Activated T-helper 2 cell treated with anti-CD3 and anti-CD28 coated beads, Interferon-gamma antibody, Interleukin-2, Interleukin-4, amounts not matched to agents 10 μg/mL and 5 μg/mL and 100 μg/mL, durations not matched to agents 14 hours and 24 hours and 36 hours (primary cell): ENCODE measurements around the gene AIFM3. TPM values are rescaled to one million over a fixed set of nuclear protein-coding genes. Genes with fewer than 3 reads are reported as not detected.

ENCODE experiments used
- DNase-seq: peaks from one replicate; pipeline ENCODE4 v3.0.0; 2021; ENCODE audit warnings: low spot score
- H3K27ac Mint-ChIP-seq: one replicate; pipeline ENCODE4 v1.8.0; 2021; ENCODE audit warnings: mixed read lengths
- H3K27me3 Mint-ChIP-seq: one replicate; pipeline ENCODE4 v1.8.0; 2021; ENCODE audit warnings: low read depth, mixed read lengths
- H3K36me3 Mint-ChIP-seq: one replicate; pipeline ENCODE4 v1.8.0; 2021; ENCODE audit warnings: low read depth, mixed read lengths
- H3K4me1 Mint-ChIP-seq: one replicate; pipeline ENCODE4 v1.8.0; 2021; ENCODE audit warnings: low read depth, mixed read lengths
- H3K4me3 Mint-ChIP-seq: one replicate; pipeline ENCODE4 v1.8.0; 2021; ENCODE audit warnings: low read depth, mild to moderate bottlenecking, moderate library complexity, mixed read lengths
- H3K9me3 Mint-ChIP-seq: one replicate; pipeline ENCODE4 v1.8.0; 2021; ENCODE audit warnings: mixed read lengths
- intact Hi-C: fragments of 100-400 bp; cut with micrococcal nuclease; formaldehyde crosslinking; loops from one replicate; pipeline ENCODE4 v1.15.1; 2023
- total RNA-seq: library from RNA; stranded (reverse); gene quantifications from 2 replicates; pipeline ENCODE4 v1.2.3, GENCODE V29; 2022

Gene AIFM3
- total RNA-seq, 1 donor from 2014 or later, result 0.23 TPM

DNA sequence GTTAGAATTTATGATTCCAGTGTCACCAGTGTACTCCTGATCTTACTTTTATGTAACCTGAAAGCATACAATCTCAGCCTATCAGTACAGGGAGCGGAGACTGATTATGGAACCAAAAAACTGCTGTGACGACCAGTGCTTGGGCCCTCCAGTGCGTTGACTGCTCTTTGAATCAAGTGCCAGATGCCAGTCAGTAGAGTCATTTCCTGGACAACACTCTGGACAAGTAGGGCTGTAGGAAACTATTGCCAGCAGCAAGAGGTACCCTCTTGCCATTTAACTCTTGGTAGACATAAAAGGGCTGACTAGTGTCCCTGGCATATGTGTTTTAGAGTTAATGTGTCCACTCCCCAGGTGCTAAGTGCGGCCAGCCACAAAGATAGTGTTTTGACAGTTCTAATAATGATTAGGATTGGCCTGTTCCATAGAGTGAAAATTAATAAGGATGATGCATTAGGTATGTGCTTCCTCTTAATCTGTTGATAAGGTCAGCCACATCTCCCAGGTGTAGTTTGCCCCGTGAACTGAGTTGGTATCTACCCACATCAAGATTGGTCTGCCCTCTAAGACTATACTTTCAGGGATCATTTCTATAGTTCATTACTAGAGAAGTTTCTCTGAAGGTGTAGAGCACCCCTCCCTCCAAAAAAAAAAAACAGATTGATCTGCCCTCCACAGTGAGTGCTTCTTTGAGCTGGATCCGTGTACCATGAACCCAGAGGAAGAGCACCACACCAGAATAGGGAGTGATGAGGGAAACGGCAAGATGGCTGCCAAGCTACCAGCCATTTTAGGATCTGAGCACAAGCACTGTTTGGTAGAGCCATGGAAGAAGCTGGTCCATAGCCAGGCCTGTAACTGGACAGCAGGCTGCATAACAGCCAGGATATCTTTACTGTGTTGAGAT is 20.7 kb upstream of the AIFM3 start:
- intact Hi-C loops, result no loop called here
- no peaks in the 10 kb centered on the region for H3K9me3 Mint-ChIP-seq
- no peak overlapping the region for H3K27ac Mint-ChIP-seq
- no peak for DNase-seq
- H3K36me3 Mint-ChIP-seq, result peaks cover 61% of the 10 kb centered on the region
- H3K27me3 Mint-ChIP-seq, result no peaks in the 10 kb centered on the region
- H3K4me3 Mint-ChIP-seq, result no peak overlapping the region
- H3K4me1 Mint-ChIP-seq, result peaks cover 39% of the 10 kb centered on the region

GRCh38 chr22:20946991-20947390 is 20.1 kb upstream of the AIFM3 start:
- DNase-seq, result no peak
- Mint-ChIP-seq H3K4me1 (peaks cover 39% of the 10 kb centered on the region), H3K27me3 (no peaks in the 10 kb centered on the region), H3K27ac (no peak overlapping the region), H3K4me3 (no peak overlapping the region), H3K36me3 (peaks cover 58% of the 10 kb centered on the region), H3K9me3 (no peaks in the 10 kb centered on the region)
- intact Hi-C loops, result no loop called here

- no peak overlapping the region for H3K27ac Mint-ChIP-seq
- peaks cover 33% of the 10 kb centered on the region for H3K4me1 Mint-ChIP-seq
- peaks cover 60% of the 10 kb centered on the region for H3K36me3 Mint-ChIP-seq
- H3K27me3 Mint-ChIP-seq, result no peaks in the 10 kb centered on the region
- no peak overlapping the region for H3K4me3 Mint-ChIP-seq
- no peak for DNase-seq
- intact Hi-C loops, result no loop called here
- H3K9me3 Mint-ChIP-seq, result no peaks in the 10 kb centered on the region
Observed at GRCh38 chr22:20948450-20948849, 18.6 kb upstream of the AIFM3 start.

- Mint-ChIP-seq H3K36me3 (peaks cover 62% of the 10 kb centered on the region), H3K4me3 (no peak overlapping the region), H3K27ac (no peak overlapping the region), H3K4me1 (peaks cover 29% of the 10 kb centered on the region), H3K27me3 (no peaks in the 10 kb centered on the region), H3K9me3 (no peaks in the 10 kb centered on the region)
- intact Hi-C loops, result no loop called here
- DNase-seq, result no peak
Observed at GRCh38 chr22:20948989-20949388, 18.1 kb upstream of the AIFM3 start.

DNA sequence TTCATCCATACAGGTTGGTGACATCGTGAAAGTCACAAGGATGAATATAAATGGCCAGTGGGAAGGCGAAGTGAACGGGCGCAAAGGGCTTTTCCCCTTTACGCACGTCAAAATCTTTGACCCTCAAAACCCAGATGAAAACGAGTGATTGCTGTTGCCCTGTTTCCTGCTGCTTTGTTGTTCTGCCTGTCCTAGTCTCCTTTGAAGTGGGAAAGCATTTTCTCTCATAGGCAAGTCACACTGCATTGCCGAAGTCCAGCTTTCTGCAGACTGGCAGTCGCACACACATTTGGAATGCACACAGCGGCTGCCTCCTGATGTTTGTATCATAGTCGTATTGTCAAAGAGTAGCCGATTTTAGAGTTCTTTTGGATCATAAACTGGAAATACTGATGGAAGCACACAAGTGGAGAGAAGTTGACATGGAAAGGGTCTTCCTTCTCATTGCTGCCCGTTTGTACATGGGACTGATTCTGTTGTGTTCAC is 17.3 kb upstream of the AIFM3 start:
- Mint-ChIP-seq H3K4me1 (peaks cover 29% of the 10 kb centered on the region), H3K27ac (no peak overlapping the region), H3K27me3 (no peaks in the 10 kb centered on the region), H3K4me3 (no peak overlapping the region), H3K9me3 (no peaks in the 10 kb centered on the region), H3K36me3 (peaks cover 65% of the 10 kb centered on the region)
- DNase-seq, result no peak
- intact Hi-C loops, result no loop called here

DNA sequence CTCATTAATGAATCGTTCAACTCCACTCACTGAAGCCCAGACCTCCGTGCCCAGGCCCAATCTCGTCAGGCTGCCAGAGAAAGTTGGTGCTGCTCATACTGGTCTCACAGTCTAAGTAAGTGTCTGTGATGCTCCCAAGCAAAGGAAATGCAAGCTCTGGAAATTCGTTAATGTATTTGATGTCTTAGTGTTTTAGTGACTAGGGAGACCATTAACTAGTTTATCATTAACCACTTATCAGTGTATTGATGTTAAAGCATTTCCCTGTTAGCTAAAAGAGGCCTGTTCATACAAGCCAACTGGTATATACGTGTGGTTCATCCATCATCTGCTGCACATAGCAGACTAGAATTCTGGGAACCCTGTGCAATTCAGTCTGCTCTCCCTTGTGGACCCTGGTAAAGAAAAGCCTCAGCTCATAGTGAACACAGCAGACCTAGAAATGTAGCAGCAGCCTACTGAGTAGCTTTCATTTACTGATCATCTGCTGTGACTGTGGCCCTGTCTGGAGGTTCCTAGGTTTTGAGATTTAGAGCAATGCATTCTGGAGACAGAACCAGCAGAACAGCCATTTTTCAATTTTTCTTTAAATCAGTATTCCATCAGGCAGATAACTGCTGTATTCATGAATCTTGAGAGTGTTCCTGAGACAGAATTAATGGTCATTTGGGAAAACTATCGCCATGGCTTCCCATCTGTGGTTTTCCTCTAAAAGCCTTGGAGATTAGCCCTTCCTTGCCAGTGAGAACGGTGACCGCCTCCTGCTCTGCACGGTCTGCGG is 15.7 kb upstream of the AIFM3 start:
- H3K27me3 Mint-ChIP-seq, result peaks cover 2% of the 10 kb centered on the region
- intact Hi-C loops, result no loop called here

GRCh38 chr22:20951932-20952380 is 15.1 kb upstream of the AIFM3 start:
- DNase-seq, result no peak
- Mint-ChIP-seq H3K36me3 (peaks cover 51% of the 10 kb centered on the region), H3K27ac (no peak overlapping the region), H3K4me1 (peaks cover 16% of the 10 kb centered on the region), H3K27me3 (peaks cover 6% of the 10 kb centered on the region), H3K4me3 (no peak overlapping the region), H3K9me3 (no peaks in the 10 kb centered on the region)
- intact Hi-C loops, result no loop called here

More for the DNA sequence above, 15.7 kb upstream of the AIFM3 start:
- no peak for DNase-seq
- H3K9me3 Mint-ChIP-seq, result no peaks in the 10 kb centered on the region
- H3K27ac Mint-ChIP-seq, result no peak overlapping the region
- H3K36me3 Mint-ChIP-seq, result peaks cover 56% of the 10 kb centered on the region
- H3K4me1 Mint-ChIP-seq, result peaks cover 20% of the 10 kb centered on the region
- no peak overlapping the region for H3K4me3 Mint-ChIP-seq

DNA sequence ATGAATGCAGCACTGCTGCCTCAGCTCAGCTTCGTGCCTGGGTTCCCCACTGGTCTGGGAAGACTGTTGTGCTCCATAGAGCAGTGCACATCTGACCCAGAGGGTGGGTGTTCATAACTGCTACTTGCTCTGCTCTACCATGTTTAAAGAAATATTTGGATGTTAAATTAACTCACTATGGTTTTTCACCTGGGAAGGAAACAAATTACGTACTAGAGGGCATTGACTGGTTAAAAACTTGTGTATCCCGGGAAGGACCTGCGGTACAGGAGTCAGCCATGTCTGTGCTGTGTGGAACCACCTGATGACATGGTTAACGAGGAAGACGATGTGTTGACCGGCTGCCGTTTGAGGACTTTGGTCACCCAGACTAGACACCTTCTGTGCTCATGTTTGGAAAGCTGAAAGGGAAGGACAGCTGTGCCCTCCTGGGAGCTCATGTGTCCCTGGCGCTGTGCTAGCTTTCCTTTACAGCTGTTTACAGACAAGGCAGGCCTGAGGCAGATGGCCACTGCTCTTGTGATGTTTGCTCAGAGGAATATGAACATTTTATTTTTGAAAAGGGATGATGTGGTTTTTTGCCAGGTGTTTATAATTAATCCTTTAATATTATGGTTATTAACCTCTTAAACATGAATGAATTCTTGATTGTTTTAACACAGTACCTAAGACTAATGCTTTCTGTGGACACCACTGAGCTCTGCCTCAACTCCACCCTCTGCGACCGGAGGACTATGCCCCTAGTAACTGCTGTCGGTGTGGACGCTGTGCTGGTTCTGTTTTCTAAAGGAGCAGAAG is 14.3 kb upstream of the AIFM3 start:
- H3K27ac Mint-ChIP-seq, result no peak overlapping the region
- intact Hi-C loops, result no loop called here
- H3K4me1 Mint-ChIP-seq, result peaks cover 14% of the 10 kb centered on the region
- no peak overlapping the region for H3K4me3 Mint-ChIP-seq
- no peak for DNase-seq
- H3K9me3 Mint-ChIP-seq, result no peaks in the 10 kb centered on the region
- H3K27me3 Mint-ChIP-seq, result peaks cover 8% of the 10 kb centered on the region
- H3K36me3 Mint-ChIP-seq, result peaks cover 48% of the 10 kb centered on the region

GRCh38 chr22:20953342-20953608 is 13.8 kb upstream of the AIFM3 start:
- intact Hi-C loops, result no loop called here
- Mint-ChIP-seq H3K4me3 (no peak overlapping the region), H3K36me3 (peaks cover 42% of the 10 kb centered on the region)

GRCh38 chr22:20953668-20954500 is 13.2 kb upstream of the AIFM3 start:
- Mint-ChIP-seq H3K27ac (no peak overlapping the region), H3K9me3 (no peaks in the 10 kb centered on the region), H3K4me1 (peaks cover 11% of the 10 kb centered on the region), H3K36me3 (peaks cover 40% of the 10 kb centered on the region), H3K4me3 (no peak overlapping the region), H3K27me3 (peaks cover 16% of the 10 kb centered on the region)
- intact Hi-C loops, result no loop called here
- no peak for DNase-seq

More at GRCh38 chr22:20953342-20953608, 13.8 kb upstream of the AIFM3 start:
- no peak for DNase-seq
- H3K27ac Mint-ChIP-seq, result no peak overlapping the region
- H3K27me3 Mint-ChIP-seq, result peaks cover 14% of the 10 kb centered on the region
- no peaks in the 10 kb centered on the region for H3K9me3 Mint-ChIP-seq
- H3K4me1 Mint-ChIP-seq, result peaks cover 14% of the 10 kb centered on the region

DNA sequence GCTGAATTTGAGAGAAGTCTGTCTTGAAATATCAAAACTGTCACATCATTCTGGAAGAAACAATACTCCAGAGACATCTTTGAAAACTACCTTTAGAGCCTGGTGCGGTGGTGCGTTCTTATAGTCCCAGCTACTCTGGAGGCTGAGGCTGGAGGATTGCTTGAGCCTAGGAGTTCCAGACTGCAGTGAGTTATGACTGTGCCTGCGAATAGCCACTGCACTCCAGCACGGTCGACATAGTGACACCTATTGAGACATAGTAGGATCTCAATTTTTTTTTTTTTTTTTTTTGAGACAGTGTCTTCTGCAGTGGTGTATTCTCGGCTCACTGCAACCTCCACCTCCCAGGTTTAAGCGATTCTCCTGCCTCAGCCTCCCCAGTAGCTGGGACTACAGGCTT is 11.5 kb upstream of the AIFM3 start:
- H3K9me3 Mint-ChIP-seq, result no peaks in the 10 kb centered on the region
- peaks cover 3% of the 10 kb centered on the region for H3K4me1 Mint-ChIP-seq
- no peak overlapping the region for H3K27ac Mint-ChIP-seq
- intact Hi-C loops, result no loop called here
- no peak for DNase-seq
- H3K36me3 Mint-ChIP-seq, result peaks cover 26% of the 10 kb centered on the region
- peaks cover 20% of the 10 kb centered on the region for H3K27me3 Mint-ChIP-seq
- no peak overlapping the region for H3K4me3 Mint-ChIP-seq
